ENCODE data around the gene MKNK1.

Gene MKNK1

GRCh38 chr1:46615735-46616134, 11.7 kb upstream of the MKNK1 start:
- no peaks in the 10 kb centered on the region for H3F3A ChIP-seq (ENCODE audit: low read depth)
- no peaks in the 10 kb centered on the region for H3K9me3 ChIP-seq (ENCODE audit: insufficient read depth, low read depth, low read length)
- peaks cover 19% of the 10 kb centered on the region; the same call in 1 of the 2 replicates for H3K79me2 ChIP-seq (ENCODE audit: insufficient read depth, low read length)
- H3K4me1 ChIP-seq (ENCODE audit: insufficient read depth, low read length, poor library complexity, severe bottlenecking), result peaks cover 72% of the 10 kb centered on the region
- H3K4me3 ChIP-seq (ENCODE audit: low read length, poor library complexity, severe bottlenecking), result peak overlapping the region; percentile 93
- peak overlapping the region; percentile 100 for H3K4me2 ChIP-seq (ENCODE audit: low read depth, low read length, poor library complexity, severe bottlenecking)
- H4K20me1 ChIP-seq (ENCODE audit: insufficient read depth, low read length, poor library complexity, severe bottlenecking), result no peaks in the 10 kb centered on the region
- no peaks in the 10 kb centered on the region for H3K9me2 ChIP-seq (replicated peaks; ENCODE audit: low read depth, low read length)
- no peaks in the 10 kb centered on the region for H3K36me3 ChIP-seq (ENCODE audit: insufficient read depth, low read length)
- TF ChIP-seq EZH2phosphoT487 (IDR thresholded peaks at IDR 0.05; ENCODE audit: borderline replicate concordance) (no peak), CTCF (conservative IDR thresholded peaks at IDR 0.05; ENCODE audit: low read length) (no peak)
- no peaks in the 10 kb centered on the region for H3K27me3 ChIP-seq (ENCODE audit: insufficient read depth, low read length, poor library complexity, severe bottlenecking)
- H2AFZ ChIP-seq (ENCODE audit: low read length), result 0 out of 2 replicates have a peak overlapping the region, but pooled peaks have one; percentile 93
- H3K9ac ChIP-seq (ENCODE audit: low read depth, low read length, poor library complexity, severe bottlenecking), result peak overlapping the region; percentile 78

GRCh38 chr1:46615088-46615487, 11.0 kb upstream of the MKNK1 start:
- no peaks in the 10 kb centered on the region for H3K27me3 ChIP-seq (ENCODE audit: insufficient read depth, low read length, poor library complexity, severe bottlenecking)
- TF ChIP-seq EZH2phosphoT487 (IDR thresholded peaks at IDR 0.05; ENCODE audit: borderline replicate concordance), result no peak
- TF ChIP-seq CTCF (conservative IDR thresholded peaks at IDR 0.05; ENCODE audit: low read length), result no peak

GRCh38 chr1:46614604-46614984, 10.5 kb upstream of the MKNK1 start:
- no peaks in the 10 kb centered on the region for H3K27me3 ChIP-seq (ENCODE audit: insufficient read depth, low read length, poor library complexity, severe bottlenecking)
- peaks cover 19% of the 10 kb centered on the region; the same call in 1 of the 2 replicates for H3K79me2 ChIP-seq (ENCODE audit: insufficient read depth, low read length)
- H3F3A ChIP-seq (ENCODE audit: low read depth), result no peaks in the 10 kb centered on the region
- H3K4me2 ChIP-seq (ENCODE audit: low read depth, low read length, poor library complexity, severe bottlenecking), result peak overlapping the region; percentile 100
- no peaks in the 10 kb centered on the region for H3K36me3 ChIP-seq (ENCODE audit: insufficient read depth, low read length)
- peaks cover 71% of the 10 kb centered on the region for H3K4me1 ChIP-seq (ENCODE audit: insufficient read depth, low read length, poor library complexity, severe bottlenecking)
- H2AFZ ChIP-seq (ENCODE audit: low read length), result no peak overlapping the region
- no peaks in the 10 kb centered on the region for H4K20me1 ChIP-seq (ENCODE audit: insufficient read depth, low read length, poor library complexity, severe bottlenecking)
- no peak overlapping the region for H3K4me3 ChIP-seq (ENCODE audit: low read length, poor library complexity, severe bottlenecking)
- H3K9ac ChIP-seq (ENCODE audit: low read depth, low read length, poor library complexity, severe bottlenecking), result no peak overlapping the region
- TF ChIP-seq CTCF (conservative IDR thresholded peaks at IDR 0.05; ENCODE audit: low read length) (no peak), EZH2phosphoT487 (IDR thresholded peaks at IDR 0.05; ENCODE audit: borderline replicate concordance) (no peak)
- H3K9me3 ChIP-seq (ENCODE audit: insufficient read depth, low read depth, low read length), result no peaks in the 10 kb centered on the region
- no peaks in the 10 kb centered on the region for H3K9me2 ChIP-seq (replicated peaks; ENCODE audit: low read depth, low read length)

More at GRCh38 chr1:46615088-46615487, 11.0 kb upstream of the MKNK1 start:
- Histone ChIP-seq H3K4me3 (ENCODE audit: low read length, poor library complexity, severe bottlenecking) (peak overlapping the region; percentile 93), H3K4me2 (ENCODE audit: low read depth, low read length, poor library complexity, severe bottlenecking) (peak overlapping the region; percentile 100), H2AFZ (ENCODE audit: low read length) (no peak overlapping the region), H3K4me1 (ENCODE audit: insufficient read depth, low read length, poor library complexity, severe bottlenecking) (peaks cover 72% of the 10 kb centered on the region), H3F3A (ENCODE audit: low read depth) (no peaks in the 10 kb centered on the region), H3K9me3 (ENCODE audit: insufficient read depth, low read depth, low read length) (no peaks in the 10 kb centered on the region), H3K9ac (ENCODE audit: low read depth, low read length, poor library complexity, severe bottlenecking) (peak overlapping the region; percentile 78), H3K9me2 (replicated peaks; ENCODE audit: low read depth, low read length) (no peaks in the 10 kb centered on the region), H4K20me1 (ENCODE audit: insufficient read depth, low read length, poor library complexity, severe bottlenecking) (no peaks in the 10 kb centered on the region), H3K79me2 (ENCODE audit: insufficient read depth, low read length) (peaks cover 19% of the 10 kb centered on the region; the same call in 1 of the 2 replicates), H3K36me3 (ENCODE audit: insufficient read depth, low read length) (no peaks in the 10 kb centered on the region)
